Activated T-helper 1 cell treated with anti-CD3 and anti-CD28 coated beads, Interleukin-12 subunit alpha, Interleukin-12 subunit beta, Interleukin-2, Interleukin-4 antibody, amounts not matched to agents 30 ng/mL and 10 ng/mL and 1 ng/mL, durations not matched to agents 14 hours and 24 hours and 36 hours (primary cell): Measurements from ENCODE around the gene SLC43A3. TPM values are rescaled to one million over a fixed set of nuclear protein-coding genes. Genes with fewer than 3 reads are reported as not detected.

Experiments
- DNase-seq: peaks from one replicate; pipeline ENCODE4 v3.0.0; 2021; ENCODE audit warnings: low spot score
- H3K27ac Mint-ChIP-seq: one replicate; pipeline ENCODE4 v1.8.0; 2021; ENCODE audit warnings: mild to moderate bottlenecking, mixed read lengths
- H3K27me3 Mint-ChIP-seq: one replicate; pipeline ENCODE4 v1.8.0; 2022; ENCODE audit warnings: mild to moderate bottlenecking, moderate library complexity, mixed read lengths; ENCODE audit not compliant: insufficient read depth
- H3K36me3 Mint-ChIP-seq: one replicate; pipeline ENCODE4 v1.8.0; 2021; ENCODE audit warnings: low read depth, mixed read lengths
- H3K4me1 Mint-ChIP-seq: one replicate; pipeline ENCODE4 v1.8.0; 2021; ENCODE audit warnings: low read depth, mixed read lengths
- H3K4me3 Mint-ChIP-seq: one replicate; pipeline ENCODE4 v1.8.0; 2021; ENCODE audit warnings: mild to moderate bottlenecking, moderate library complexity, mixed read lengths
- H3K9me3 Mint-ChIP-seq: one replicate; pipeline ENCODE4 v1.8.0; 2021; ENCODE audit warnings: mixed read lengths
- intact Hi-C: fragments of 100-400 bp; cut with micrococcal nuclease; formaldehyde crosslinking; loops from one replicate; pipeline ENCODE4 v1.15.1; 2024
- total RNA-seq: library from RNA; stranded (reverse); gene quantifications from 2 replicates; pipeline ENCODE4 v1.2.3, GENCODE V29; 2022

SLC43A3 gene
- total RNA-seq, 1 donor from 2014 or later: 184 TPM

- H3K36me3 Mint-ChIP-seq: no peaks in the 10 kb centered on the region
- intact Hi-C loops: loop anchor here (5.0 kb wide), 1 partner anchor 48 kb away; no protein-coding TSS in a partner anchor
- H3K27me3 Mint-ChIP-seq: peaks cover 33% of the 10 kb centered on the region
Measured at GRCh38 chr11:57464539-57465181, 37.7 kb upstream of the SLC43A3 start.

GRCh38 chr11:57463671-57464538 is 37.0 kb upstream of the SLC43A3 start:
- no peak overlapping the region for H3K27ac Mint-ChIP-seq
- intact Hi-C loops: loop anchor here (5.0 kb wide), 1 partner anchor 48 kb away; no protein-coding TSS in a partner anchor
- no peaks in the 10 kb centered on the region for H3K9me3 Mint-ChIP-seq
- no peak overlapping the region for H3K4me3 Mint-ChIP-seq
- peaks cover 23% of the 10 kb centered on the region for H3K4me1 Mint-ChIP-seq
- H3K36me3 Mint-ChIP-seq: no peaks in the 10 kb centered on the region
- no peak for DNase-seq
- peaks cover 38% of the 10 kb centered on the region for H3K27me3 Mint-ChIP-seq

More at GRCh38 chr11:57464539-57465181, 37.7 kb upstream of the SLC43A3 start:
- Mint-ChIP-seq H3K9me3 (no peaks in the 10 kb centered on the region), H3K4me1 (peaks cover 17% of the 10 kb centered on the region), H3K4me3 (no peak overlapping the region), H3K27ac (no peak overlapping the region)
- DNase-seq: no peak

- intact Hi-C loops: loop anchor here (5.0 kb wide), 1 partner anchor 50 kb away; no protein-coding TSS in a partner anchor
- peak overlapping the region; percentile 19 for H3K4me3 Mint-ChIP-seq
- DNase-seq: no peak
- H3K9me3 Mint-ChIP-seq: no peaks in the 10 kb centered on the region
- H3K27me3 Mint-ChIP-seq: peaks cover 49% of the 10 kb centered on the region
- H3K4me1 Mint-ChIP-seq: peaks cover 32% of the 10 kb centered on the region
- H3K27ac Mint-ChIP-seq: no peak overlapping the region
- H3K36me3 Mint-ChIP-seq: no peaks in the 10 kb centered on the region
Measured at GRCh38 chr11:57462597-57462996, 35.7 kb upstream of the SLC43A3 start.

GRCh38 chr11:57461841-57462489 is 35.0 kb upstream of the SLC43A3 start:
- Mint-ChIP-seq H3K4me3 (peak overlapping the region; percentile 26), H3K27me3 (peaks cover 56% of the 10 kb centered on the region), H3K36me3 (no peaks in the 10 kb centered on the region), H3K9me3 (no peaks in the 10 kb centered on the region), H3K27ac (no peak overlapping the region), H3K4me1 (peaks cover 38% of the 10 kb centered on the region)
- intact Hi-C loops: loop anchor here (5.0 kb wide), 1 partner anchor 50 kb away; no protein-coding TSS in a partner anchor
- no peak for DNase-seq

- DNase-seq: no peak
- Mint-ChIP-seq H3K9me3 (no peaks in the 10 kb centered on the region), H3K27ac (no peak overlapping the region), H3K4me3 (peak overlapping the region; percentile 26), H3K4me1 (peaks cover 41% of the 10 kb centered on the region), H3K36me3 (no peaks in the 10 kb centered on the region), H3K27me3 (peaks cover 57% of the 10 kb centered on the region)
- intact Hi-C loops: loop anchor here (1.0 to 5.0 kb wide), 3 partner anchors 14 to 51 kb away; partner anchors contain the start of gene SLC43A3
Measured at GRCh38 chr11:57460758-57461749, 34.1 kb upstream of the SLC43A3 start.

- Mint-ChIP-seq H3K27ac (no peak within 1 kb of the TSS), H3K36me3 (no peaks in the 10 kb centered on the region), H3K27me3 (peaks cover 60% of the 10 kb centered on the region), H3K4me3 (peak within 1 kb of the TSS; percentile 82), H3K4me1 (peaks cover 41% of the 10 kb centered on the region), H3K9me3 (no peaks in the 10 kb centered on the region)
- intact Hi-C loops: loop anchor here (1.0 to 5.0 kb wide), 3 partner anchors 15 to 52 kb away; partner anchors contain the start of gene SLC43A3
- no peak for DNase-seq
Measured at GRCh38 chr11:57460022-57460757, 33.3 kb upstream of the SLC43A3 start, which contains the start of gene RTN4RL2. RTN4RL2 (plus strand) TSS chr11:57460528; CDS start chr11:57460866, 338 bp downstream.

- intact Hi-C loops: loop anchor here (1.0 to 5.0 kb wide), 5 partner anchors 16 to 253 kb away; partner anchors contain the start of genes MED19, SLC43A3 and TMX2
- Mint-ChIP-seq H3K36me3 (no peaks in the 10 kb centered on the region), H3K9me3 (no peaks in the 10 kb centered on the region), H3K27me3 (peaks cover 60% of the 10 kb centered on the region), H3K4me3 (peak overlapping the region; percentile 86), H3K27ac (peak overlapping the region; percentile 55), H3K4me1 (peaks cover 41% of the 10 kb centered on the region)
- no peak for DNase-seq
Measured at GRCh38 chr11:57459164-57460021, 32.5 kb upstream of the SLC43A3 start.

- H3K4me3 Mint-ChIP-seq: peak overlapping the region; percentile 86
- H3K36me3 Mint-ChIP-seq: no peaks in the 10 kb centered on the region
- DNase-seq: no peak
- peaks cover 41% of the 10 kb centered on the region for H3K4me1 Mint-ChIP-seq
- peaks cover 57% of the 10 kb centered on the region for H3K27me3 Mint-ChIP-seq
- H3K9me3 Mint-ChIP-seq: no peaks in the 10 kb centered on the region
- H3K27ac Mint-ChIP-seq: peak overlapping the region; percentile 55
- intact Hi-C loops: loop anchor here (1.0 to 5.0 kb wide), 2 partner anchors 34 to 254 kb away; partner anchors contain the start of genes MED19 and TMX2
Measured at GRCh38 chr11:57458410-57459163, 31.7 kb upstream of the SLC43A3 start.

GRCh38 chr11:57458060-57458409 is 31.1 kb upstream of the SLC43A3 start:
- DNase-seq: no peak
- H3K4me3 Mint-ChIP-seq: peak overlapping the region; percentile 72
- H3K4me1 Mint-ChIP-seq: peaks cover 40% of the 10 kb centered on the region
- peaks cover 53% of the 10 kb centered on the region for H3K27me3 Mint-ChIP-seq
- no peaks in the 10 kb centered on the region for H3K36me3 Mint-ChIP-seq
- intact Hi-C loops: loop anchor here (5.0 kb wide), 1 partner anchor 34 kb away; no protein-coding TSS in a partner anchor
- no peaks in the 10 kb centered on the region for H3K9me3 Mint-ChIP-seq
- no peak overlapping the region for H3K27ac Mint-ChIP-seq

GRCh38 chr11:57457643-57458023 is 30.7 kb upstream of the SLC43A3 start:
- intact Hi-C loops: loop anchor here (1.0 to 5.0 kb wide), 7 partner anchors 23 to 184 kb away; no protein-coding TSS in a partner anchor
- DNase-seq: no peak
- H3K4me3 Mint-ChIP-seq: peak overlapping the region; percentile 72
- H3K27ac Mint-ChIP-seq: no peak overlapping the region
- no peaks in the 10 kb centered on the region for H3K36me3 Mint-ChIP-seq
- H3K27me3 Mint-ChIP-seq: peaks cover 53% of the 10 kb centered on the region
- H3K4me1 Mint-ChIP-seq: peaks cover 36% of the 10 kb centered on the region
- no peaks in the 10 kb centered on the region for H3K9me3 Mint-ChIP-seq
